ENCODE results near the gene SEPTIN8.

Gene SEPTIN8, protein sequence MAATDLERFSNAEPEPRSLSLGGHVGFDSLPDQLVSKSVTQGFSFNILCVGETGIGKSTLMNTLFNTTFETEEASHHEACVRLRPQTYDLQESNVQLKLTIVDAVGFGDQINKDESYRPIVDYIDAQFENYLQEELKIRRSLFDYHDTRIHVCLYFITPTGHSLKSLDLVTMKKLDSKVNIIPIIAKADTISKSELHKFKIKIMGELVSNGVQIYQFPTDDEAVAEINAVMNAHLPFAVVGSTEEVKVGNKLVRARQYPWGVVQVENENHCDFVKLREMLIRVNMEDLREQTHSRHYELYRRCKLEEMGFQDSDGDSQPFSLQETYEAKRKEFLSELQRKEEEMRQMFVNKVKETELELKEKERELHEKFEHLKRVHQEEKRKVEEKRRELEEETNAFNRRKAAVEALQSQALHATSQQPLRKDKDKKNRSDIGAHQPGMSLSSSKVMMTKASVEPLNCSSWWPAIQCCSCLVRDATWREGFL

DNA sequence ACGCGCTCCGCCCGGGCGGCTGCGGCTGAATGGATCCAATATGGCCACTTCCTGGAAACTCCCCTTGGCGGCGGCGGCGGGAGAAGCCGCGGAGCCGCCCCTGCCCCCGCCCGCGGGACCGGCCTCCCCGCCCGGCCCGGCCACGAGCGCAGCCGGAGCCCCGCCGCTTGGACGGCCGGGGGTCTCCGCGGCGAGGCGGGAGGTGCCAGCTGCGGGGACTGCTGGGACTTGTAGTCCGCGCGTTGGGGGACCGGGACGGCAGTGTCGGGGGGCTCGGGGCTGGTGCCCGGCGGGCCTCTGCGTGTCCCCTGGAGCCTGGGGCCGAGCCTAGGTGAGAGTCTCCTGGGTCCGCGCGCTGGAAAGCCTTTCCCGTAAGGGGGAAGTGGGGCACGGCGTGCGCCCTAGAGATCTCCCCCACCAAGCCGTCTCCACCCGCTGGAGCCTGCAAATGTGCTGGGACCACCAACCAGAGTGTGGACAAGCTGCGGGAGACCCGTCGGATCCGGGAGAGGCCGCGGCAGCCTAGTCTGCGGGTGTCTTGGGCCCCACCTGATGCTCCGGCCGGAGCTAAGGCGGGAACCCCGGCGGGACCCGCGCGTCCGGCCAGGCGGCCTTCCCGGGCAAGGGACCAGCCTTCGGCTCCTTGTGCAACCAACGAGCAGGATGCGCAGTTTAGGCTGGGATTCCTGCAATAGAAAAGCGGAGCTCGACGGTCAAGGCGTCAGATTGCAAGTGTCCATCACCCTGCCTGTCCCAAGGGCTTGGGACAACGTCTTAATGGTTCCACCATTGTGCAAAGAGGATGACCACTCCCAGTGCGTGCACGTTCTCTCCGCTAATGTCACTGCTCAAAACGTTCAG lies at the start of gene SEPTIN8:
Gene SEPTIN8 (minus strand): TSS at position 31 of the 861 bp plus-strand sequence. CDS start 102 bp downstream, outside the sequence.
- DNase-seq (ENCODE audit: low spot score) = peak; percentile 91
- TF ChIP-seq, protein P1, sequence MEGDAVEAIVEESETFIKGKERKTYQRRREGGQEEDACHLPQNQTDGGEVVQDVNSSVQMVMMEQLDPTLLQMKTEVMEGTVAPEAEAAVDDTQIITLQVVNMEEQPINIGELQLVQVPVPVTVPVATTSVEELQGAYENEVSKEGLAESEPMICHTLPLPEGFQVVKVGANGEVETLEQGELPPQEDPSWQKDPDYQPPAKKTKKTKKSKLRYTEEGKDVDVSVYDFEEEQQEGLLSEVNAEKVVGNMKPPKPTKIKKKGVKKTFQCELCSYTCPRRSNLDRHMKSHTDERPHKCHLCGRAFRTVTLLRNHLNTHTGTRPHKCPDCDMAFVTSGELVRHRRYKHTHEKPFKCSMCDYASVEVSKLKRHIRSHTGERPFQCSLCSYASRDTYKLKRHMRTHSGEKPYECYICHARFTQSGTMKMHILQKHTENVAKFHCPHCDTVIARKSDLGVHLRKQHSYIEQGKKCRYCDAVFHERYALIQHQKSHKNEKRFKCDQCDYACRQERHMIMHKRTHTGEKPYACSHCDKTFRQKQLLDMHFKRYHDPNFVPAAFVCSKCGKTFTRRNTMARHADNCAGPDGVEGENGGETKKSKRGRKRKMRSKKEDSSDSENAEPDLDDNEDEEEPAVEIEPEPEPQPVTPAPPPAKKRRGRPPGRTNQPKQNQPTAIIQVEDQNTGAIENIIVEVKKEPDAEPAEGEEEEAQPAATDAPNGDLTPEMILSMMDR (IDR thresholded peaks at IDR 0.05; ENCODE audit: extremely low read depth, missing control alignments) = no peak

DNA sequence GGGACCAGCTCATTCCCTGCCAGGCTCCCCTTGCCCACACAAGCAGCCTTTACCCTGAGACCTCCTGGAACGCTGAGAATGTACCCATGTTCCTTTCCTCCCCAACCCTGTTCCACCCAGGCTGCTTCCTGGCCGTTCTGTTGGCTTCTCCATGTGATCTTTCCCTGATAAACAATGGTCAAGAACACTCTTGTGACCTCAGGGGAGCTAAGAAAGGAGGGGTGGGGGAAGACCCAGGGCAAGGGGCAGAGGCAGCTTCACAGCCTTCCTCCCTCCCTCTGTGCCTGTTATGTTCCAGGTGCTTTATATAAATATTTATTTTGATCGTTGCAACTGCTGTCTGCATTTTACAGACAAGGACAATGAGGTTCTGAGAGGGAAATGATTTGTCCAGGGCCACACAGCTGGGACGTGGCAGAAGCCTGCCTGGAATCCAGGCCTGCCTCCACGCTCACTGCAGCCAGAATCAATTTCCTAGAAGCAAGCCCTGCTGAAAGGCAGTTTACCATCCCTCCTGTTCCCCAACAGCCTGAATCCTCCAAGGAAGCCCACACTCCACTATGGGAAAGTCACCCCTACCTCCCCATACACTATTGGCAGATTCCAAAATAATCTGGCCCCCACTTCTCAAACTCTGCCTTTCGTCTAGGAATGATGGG lies 49.5 kb upstream of the SEPTIN8 start:
- TF ChIP-seq, protein P1 (IDR thresholded peaks at IDR 0.05; ENCODE audit: extremely low read depth, missing control alignments) = no peak

DNA sequence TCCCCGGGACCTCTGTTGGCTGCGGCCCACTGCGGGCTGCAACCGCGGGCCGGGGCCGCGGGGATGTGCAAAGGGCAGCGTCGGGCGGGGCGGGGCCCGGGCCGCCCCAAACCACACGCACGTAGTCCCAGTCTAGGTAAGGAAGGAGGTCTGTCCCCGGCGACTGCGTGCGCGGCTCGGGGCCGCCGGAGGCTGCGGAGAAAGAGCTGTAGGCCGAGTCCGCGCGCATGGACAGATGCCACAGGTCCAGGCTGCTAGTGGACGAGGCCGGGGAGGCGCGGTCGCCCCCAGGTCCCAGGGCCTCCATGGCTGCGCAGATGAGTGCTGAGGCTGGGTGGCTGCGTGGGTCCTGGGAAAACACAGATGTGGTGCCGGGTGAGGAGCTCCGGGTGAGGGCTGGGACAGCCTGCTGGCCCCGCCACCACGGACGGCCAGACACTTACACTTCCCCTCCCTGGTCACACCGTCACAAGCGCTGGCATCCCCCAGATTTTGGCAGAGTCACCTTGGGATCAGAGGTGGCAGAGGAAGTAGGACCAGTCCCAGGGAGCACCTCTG lies 48.9 kb upstream of the SEPTIN8 start:
- DNase-seq (ENCODE audit: low spot score) = no peak
- TF ChIP-seq, protein P1 (IDR thresholded peaks at IDR 0.05; ENCODE audit: extremely low read depth, missing control alignments) = no peak

More for the DNA sequence above, 49.5 kb upstream of the SEPTIN8 start:
- DNase-seq (ENCODE audit: low spot score) = no peak

DNA sequence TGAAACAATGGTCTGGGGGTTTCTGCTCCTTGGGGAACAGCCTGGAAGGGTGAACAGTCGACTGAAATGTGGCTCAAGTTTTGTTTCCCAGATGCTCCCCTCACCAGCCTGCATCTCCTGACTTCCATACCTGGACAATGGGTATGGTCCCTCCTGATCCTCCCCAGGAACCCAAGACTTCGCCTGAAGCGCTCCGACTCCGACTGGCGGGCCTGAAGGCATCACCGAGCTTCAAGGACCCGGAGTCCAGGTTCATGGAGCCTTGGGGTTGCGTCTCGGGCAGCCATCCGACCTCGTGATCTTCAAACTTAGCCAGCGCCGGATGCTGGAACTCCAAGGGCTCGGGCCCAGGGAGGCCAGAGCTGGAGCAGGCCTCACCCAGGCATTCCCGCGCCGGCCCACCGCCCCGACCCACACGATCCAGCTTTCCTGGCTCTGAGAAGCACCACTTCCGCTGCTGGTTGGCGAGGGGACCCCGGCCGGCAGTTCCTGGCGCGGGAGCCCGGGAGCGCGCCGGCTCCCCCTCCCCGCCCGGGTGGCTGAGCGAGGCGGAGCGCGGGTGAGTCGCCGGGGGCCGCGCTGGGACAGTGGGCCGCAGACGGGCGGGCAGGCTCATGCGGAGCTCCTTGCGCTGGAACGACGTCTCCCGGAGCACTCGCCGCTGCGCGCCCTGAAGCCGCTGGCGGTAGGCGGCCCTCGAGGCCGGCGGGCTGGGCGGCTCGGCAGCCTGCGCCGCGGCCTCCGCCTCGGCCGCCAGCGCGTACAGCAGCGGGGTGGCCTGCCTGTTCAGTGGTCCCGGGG lies 48.2 kb upstream of the SEPTIN8 start:
- TF ChIP-seq, protein P1 (IDR thresholded peaks at IDR 0.05; ENCODE audit: extremely low read depth, missing control alignments) = no peak

DNA sequence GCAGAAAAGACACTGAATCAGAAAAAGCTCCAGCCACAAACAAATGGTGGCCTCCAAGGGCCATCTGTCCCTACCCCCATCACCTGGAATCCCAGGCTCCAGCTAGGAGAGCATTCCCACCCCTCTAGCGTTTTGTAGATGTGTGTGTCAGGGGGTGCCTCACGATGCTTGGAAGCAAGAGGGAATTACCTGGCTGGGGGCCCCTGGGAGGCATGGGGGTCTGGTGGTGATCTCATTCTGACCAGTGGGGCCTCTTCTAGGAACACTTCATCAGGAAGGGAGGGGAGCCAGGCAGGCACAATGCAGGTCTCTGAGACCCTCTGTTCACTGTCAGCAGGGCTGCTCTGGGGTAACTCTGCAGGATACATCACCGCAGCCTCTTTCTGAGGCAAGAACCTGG lies 47.4 kb upstream of the SEPTIN8 start:
- TF ChIP-seq, protein P1 (IDR thresholded peaks at IDR 0.05; ENCODE audit: extremely low read depth, missing control alignments) = no peak
- DNase-seq (ENCODE audit: low spot score) = peak; percentile 39

More for the DNA sequence above, 48.2 kb upstream of the SEPTIN8 start:
- DNase-seq (ENCODE audit: low spot score) = peak; percentile 72

DNA sequence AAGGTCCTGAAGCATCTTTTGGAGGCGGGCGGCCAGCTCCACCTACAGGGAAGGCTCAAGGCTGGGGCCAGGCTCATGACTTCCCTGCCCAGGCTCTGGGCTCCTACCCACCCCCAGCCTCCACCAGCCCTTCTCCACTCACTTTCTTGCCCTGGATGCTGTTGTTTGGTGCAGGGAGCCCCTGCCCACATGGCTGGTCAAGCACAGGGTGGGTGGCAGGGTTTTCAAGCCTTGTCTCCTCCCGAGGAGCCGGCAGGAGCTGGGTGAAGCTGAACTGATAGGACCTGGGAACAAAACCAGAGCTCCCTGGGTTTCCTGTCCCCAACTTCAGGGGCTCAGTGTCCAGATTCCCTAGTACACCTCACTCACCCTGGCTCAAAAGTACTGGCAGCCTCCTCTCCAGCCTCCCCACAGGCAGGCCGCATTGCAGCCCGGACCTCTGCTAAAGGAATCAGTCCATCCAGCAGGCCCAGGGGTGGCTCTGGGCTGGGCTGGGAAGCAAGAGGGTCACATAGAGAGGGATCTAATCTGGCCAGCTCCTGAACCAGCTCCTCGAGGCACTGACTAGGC lies 46.5 kb upstream of the SEPTIN8 start:
- TF ChIP-seq, protein P1 (IDR thresholded peaks at IDR 0.05; ENCODE audit: extremely low read depth, missing control alignments) = no peak
- DNase-seq (ENCODE audit: low spot score) = peak; percentile 45

Measured in GM20000 (cell line).